Gastrocnemius medialis (tissue), 4 donors: ENCODE results near the gene SH3GL1.

Source experiments
- CTCF ChIP-seq, 5 experiments: fragments of 450-650 bp in 3 of 5; fragments of 200-600 bp in 2 of 5; sonication (generic) in 2 of 5; IDR thresholded peaks in 4 of 5; conservative IDR thresholded peaks in 1 of 5; 1 replicate in 4 of 5; 2 replicates in 1 of 5; pipeline ENCODE4 v1.5.1; 2016 to 2019; ENCODE audit warnings: antibody characterized with exemption in 5 of 5, mild to moderate bottlenecking in 3 of 5, moderate library complexity in 3 of 5
- POLR2A ChIP-seq, 2 donors: fragments of 450-650 bp; IDR thresholded peaks; one replicate each; pipeline ENCODE4 v1.6.1; 2017; ENCODE audit warnings: antibody characterized with exemption in 2 of 2, mild to moderate bottlenecking in 2 of 2, moderate library complexity in 2 of 2

- no peak for TF ChIP-seq CTCF (IDR thresholded peaks at IDR 0.05 in 4 of 5, conservative IDR thresholded peaks at IDR 0.05 in 1 of 5)
- no peak for TF ChIP-seq POLR2A (IDR thresholded peaks at IDR 0.05)
Measured at GRCh38 chr19:4370418-4371041, 29.8 kb downstream of the SH3GL1 start.
